8988T (cell line): ENCODE data around the gene BACH2.
"Not testable (repeated sequence)": the region's sequence is repeated elsewhere in the genome, so short reads cannot be mapped to it uniquely, and the experiment has no call there.

Experiments
- DNase-seq: peaks from one replicate; pipeline ENCODE4 v3.0.0; 2011

Gene BACH2

DNA sequence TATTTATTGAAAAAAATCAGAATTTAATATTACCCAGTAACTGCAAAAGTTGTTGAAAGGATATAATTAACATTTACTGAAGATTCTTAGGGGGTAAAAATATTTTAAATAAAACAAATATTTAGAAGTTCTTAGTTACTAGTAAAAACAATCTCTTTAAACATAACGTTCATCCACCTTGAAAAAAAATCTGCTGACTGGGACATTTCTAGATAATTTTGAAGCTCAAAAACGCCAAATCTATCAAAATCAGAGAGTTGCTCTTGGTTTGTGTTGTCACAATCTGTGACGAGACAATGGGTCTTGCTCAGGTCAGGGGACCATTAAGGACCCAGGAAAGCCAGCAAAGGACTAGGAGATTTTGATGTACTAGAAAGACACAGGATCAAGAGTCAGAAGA is 177.0 kb downstream of the BACH2 start:
- no peak for DNase-seq

DNA sequence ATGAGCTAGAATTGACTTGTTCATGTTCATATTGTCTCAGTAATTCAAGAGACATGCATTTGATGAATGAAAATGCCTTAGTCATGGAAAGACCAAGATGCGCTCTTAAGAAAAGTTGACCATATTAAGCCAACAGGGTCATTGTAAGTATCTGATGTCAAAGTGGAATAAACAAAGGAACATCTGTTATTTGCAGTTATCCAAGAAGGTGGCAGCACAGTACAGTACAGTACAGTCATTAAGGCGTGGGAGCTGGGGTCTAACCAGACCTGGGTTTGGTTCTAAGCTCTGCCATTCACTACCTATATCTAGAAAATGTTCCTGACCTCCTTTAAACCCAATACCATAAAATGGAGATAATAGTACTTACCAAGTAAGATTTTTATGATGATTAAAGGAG is 178.1 kb downstream of the BACH2 start:
- no peak for DNase-seq

DNA sequence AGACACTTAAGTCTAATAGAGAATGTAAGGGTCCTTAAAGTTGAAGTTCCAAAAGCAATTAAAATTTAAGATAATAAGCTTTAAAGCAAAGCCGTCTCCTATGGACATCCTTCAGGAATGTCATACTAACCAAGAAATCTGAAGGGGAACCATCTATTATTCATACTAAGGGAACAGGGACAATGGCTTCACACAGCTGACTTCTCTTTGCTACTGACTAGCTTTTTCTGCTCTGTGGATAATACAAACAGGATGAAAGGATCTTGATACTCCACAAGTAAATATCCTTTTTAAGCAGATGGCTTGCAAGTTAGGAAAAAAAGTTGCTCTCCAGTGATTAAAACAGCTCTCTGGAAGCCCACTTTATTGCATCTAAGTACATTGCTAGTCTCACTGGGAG is 178.6 kb downstream of the BACH2 start:
- no peak for DNase-seq

DNA sequence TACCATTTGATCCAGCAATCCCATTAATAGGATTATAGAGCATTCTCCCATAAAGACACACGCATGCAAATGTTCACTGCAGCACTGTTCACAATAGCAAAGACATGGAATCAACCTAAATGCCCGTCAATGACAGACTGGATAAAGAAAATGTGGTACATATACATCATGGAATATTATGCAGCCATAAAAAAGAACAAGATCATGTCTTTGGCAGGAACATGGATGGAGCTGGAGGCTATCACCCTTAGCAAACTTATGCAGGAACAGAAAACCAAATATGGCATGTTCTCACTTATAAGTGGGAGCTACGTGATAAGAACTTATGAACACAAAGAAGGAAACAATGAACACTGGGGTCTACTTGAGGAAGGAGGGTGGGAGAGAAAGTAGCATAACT is 180.5 kb downstream of the BACH2 start:
- DNase-seq = not testable (repeated sequence)

DNA sequence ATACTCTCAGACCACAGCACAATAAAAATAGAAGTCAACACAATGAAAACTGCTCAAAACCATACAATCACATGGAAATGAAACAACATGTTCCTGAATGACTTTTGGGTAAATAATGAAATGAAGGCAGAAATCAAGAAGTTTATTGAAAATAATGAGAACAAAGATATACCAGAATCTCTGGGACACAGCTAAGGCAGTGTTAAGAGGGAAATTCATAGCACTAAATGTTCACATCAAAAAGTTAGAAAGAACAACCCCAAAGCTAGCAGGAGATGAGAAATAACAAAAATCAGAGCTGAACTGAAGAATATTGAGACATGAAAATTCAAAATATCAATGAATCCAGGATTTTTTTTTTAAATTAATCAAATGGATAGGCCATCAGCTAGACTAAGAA is 183.3 kb downstream of the BACH2 start:
- DNase-seq = no peak

DNA sequence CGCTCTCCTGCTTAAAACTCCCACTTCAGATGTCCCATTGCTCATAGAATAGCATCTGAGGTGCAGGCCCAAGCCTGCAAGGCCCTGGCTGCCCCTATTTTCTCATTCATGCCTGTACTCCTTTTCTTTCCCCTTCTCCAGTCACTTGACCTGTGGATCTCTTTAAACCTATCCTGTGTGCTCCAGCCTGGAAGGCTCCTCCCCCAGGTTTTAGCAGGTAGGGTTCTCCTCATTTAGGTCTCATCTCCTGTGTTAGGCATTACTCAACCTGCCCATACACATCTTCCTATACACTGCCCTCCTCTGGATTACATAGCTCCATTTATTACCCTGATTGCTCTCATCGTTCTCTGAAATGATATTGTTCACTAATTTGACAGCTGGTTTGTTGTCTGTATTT is 185.3 kb downstream of the BACH2 start:
- no peak for DNase-seq

DNA sequence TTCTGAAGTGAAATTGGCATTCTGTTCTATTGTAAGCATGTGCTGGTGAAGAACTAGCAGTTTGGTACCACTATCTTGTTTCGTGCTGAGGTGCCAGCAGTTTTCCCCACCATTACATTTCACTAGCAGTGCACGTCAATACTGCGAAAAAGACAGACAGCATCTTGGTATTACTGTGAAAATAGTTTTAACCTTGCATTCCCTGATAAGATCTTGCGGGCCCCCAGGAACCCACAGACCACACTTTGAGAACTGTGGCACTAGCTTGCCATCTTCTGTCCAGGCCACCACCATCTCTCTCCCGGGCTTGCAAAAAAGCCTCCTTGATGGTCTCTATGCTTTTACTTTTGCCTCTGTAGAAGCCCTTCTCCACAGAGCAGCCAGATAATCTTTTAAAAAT is 185.7 kb downstream of the BACH2 start:
- no peak for DNase-seq

DNA sequence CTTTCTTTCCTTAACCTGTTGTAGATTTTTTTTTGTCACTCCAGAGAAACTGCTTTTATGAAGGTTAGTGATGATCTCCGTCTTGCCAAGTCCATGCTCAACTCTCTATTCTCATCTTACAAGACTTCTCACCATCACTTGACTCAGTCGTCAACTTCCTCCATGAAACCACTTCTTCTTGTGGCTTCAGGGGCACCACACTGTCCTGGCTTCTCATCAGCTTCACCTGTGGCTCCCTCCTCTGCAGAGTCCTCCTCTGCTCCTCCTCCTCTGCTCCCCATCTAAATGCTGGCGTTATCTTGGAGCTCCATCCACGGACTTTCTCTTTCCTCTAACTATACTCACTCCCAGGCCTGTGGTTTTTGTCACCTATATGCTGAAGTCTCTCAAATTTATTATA is 187.5 kb downstream of the BACH2 start:
- DNase-seq = no peak

DNA sequence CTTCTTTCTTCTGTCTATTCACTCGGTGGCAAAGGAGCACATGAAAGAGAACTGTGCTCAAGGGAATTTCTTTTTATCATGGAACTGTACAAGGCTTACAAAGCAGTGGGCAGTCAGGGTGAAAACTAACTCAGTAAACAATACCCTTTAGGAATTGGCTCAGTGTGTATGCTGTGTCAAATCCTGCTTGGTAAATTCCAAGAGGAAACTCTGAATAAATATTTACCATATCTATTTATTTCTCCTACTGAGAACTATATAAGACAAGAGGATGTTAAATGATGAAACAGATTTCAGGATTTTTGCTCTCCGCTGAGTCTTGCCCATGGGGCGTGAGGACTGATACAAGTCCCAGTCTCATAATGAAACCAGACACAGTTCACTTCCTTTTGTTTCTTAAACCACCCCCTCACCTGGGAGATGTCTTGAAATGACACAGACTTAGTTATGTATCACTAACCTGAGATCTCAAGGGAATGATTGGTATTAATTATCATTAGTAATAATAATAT is 188.8 kb downstream of the BACH2 start:
- DNase-seq = no peak

DNA sequence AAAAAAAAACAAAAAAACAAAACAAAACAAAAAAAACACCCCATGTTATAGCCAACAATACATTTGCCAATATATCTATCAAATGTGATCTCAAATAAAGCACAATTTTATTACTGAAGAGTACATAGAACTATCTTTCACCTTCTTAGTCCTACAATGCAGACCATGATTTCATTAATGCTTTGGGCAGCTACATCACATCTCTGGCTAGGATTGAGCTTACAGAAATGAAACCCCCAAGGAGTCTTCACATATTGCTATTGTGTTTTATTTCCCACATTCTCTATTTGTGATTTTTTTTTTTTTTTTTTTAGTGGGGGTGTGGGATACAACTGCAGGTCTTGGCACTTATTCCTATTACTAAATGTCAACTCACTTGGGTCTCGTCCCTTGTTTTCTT is 189.3 kb downstream of the BACH2 start:
- no peak for DNase-seq

DNA sequence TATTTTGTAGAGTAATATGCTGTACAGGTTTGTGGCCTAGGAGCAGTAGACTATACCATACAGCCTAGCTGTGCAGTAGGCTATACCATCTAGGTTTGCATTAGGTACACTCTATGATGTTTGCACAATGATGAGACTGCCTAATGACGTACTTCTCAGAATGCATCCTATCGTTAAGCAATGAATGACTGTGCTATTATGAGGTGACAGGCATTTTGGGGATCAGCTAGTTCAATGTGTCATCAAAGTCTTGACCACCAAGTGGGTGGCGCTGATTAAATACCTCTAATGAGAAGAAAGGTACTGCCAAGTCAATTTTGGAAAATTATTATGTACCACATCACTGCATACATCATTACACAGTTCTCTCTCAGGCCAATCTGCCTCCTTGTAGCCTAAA is 190.2 kb downstream of the BACH2 start:
- DNase-seq = no peak

DNA sequence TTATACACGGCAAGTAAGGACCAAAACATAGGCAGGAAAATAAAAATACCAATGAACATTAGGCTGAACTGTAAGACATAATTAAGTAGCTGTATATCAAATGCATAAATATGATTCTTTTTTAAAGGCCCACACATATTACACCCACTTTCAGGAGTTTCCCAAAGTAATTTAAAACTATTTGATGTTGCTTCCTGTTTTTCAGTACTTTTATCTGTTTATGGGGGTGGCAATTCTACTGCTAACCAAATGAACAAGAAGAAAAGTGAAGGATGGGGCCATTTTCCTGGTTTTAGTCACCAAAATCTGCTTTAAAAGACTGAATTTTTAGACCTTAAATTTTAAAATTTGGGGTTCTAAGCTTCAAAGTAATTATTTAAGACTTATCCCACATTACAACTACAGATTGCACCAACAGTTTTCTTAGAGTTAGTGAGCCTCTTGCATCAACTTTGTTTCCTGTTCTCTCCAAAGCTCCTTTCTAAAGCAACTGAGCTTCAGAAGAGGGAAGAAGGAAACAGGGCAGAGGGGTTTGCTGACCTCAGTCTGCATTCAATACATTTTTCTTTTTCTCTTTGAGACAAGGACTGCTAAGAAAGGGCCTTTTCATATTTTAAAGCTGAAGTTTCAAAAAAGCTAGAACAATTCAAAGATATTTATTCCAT is 191.0 kb downstream of the BACH2 start:
- DNase-seq = no peak

DNA sequence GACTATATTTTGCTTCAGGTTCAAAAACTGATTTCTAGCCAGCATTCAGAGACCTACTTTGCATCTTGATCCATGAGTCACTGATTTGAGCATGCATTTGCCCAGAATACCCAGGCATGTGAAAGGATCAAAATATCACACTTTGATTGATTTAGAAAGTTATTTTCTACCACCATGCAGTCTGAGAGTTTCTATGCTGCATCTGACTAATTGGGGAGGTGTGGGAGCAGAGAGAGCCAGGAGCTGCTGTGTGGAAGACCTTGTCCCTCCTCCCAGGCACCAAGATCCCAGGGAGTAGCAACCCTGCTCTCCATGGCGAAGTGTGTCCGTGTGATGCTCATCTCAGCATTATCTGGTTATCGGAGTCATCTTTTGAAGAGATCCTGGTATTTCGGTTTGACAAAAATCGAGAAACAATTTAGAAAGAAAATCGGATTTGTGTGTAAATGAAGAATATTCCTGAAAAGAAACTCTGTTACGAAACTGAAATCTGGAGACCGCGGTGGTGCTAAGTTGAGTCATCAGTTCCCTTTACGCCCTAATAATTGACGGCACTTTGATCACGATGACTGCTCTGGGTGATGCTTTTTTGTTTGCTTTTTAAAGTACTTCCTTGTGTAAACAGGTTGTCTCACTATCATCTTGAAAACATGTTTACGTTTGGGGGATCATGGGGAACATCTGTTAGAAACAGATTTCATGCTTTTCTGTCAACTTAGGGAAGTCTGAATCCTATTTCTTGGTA is 193.4 kb downstream of the BACH2 start:
- DNase-seq = no peak

DNA sequence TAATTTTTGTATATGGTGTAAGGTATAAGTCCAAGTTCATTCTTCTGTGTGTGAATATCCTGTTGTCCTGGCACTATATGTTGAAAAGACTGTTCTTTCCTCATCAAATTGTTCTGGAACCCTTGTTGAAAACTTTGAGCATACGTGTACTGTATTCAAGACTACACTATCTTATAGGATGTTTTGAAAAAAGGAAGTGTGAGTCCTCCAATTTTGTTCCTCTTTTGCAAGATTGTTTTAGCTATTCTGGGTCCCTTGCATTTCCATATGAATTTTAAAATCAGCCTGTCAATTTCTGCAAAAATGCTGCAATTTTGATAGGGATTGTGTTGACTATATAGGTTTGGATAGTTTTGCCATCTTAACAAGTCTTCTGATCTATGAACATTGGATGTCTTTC is 195.2 kb downstream of the BACH2 start:
- DNase-seq = no peak

DNA sequence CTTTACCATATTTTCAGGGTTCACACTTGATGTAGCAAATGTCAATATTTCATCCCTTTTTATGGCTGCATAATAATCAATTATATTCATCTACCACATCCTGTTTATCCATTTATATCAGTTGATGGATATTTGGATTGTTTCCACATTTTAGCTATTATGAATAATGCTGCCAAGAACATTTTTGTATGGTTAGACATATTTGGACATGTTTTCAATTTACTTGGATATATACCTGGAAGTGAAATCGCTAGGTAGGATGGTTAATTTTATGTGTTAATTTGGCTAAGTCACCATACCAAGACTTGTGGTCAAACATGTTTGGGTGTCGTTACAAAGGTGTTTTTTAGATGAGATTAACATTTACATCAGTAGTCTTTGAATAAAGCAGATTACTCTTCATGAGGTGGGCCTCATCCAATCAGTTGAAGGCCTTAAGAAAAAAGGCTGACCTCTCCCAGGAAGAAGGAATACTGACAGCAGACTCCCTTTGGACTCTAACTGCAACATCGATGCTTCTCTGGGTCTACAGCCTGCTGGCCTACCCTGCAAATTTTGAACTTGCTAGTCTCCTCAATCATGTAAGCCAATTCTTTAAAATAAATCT is 196.5 kb downstream of the BACH2 start:
- DNase-seq = no peak

DNA sequence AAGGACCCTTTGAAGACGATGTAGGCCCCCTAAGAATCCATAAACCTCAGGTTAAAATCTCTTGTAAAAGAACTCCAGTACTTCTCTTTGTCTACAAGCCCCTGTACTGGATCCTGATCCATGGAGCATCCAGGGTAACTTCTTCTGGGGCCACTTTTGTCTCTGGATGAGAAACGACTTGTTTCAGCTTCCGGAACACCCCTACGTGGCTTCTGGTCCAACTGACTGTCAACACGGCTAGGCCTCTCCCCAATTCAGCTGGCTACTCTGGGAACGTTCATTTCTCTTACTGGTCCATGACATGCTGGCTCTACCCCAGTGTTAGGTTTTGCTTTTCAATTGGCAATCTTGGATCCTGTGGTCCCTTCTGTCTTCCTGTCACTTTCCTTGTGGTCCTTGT is 198.0 kb downstream of the BACH2 start:
- DNase-seq = no peak

DNA sequence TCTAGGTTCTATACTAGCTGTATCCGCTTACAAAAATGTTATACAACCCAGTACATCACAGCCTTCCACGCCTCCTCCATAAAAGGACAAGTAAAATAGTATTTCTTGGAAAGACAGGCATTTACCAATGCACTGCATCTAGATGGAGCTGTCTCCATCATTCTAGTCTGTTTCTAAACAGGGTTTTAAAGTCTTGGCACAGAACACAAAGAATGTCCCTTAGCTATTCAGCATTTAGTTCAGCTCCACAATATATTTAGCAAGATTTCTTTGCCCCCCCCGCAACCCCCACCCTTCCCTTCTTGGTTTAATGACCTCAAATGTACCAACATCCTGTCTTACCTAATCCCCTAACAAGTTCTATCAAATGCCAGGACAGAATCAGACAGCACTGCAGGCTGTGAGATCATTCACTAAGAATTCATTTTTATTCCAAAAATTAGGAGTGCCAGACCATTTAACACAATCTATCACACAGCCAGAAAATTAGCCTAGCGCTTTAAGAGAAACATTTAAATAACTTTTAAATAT is 198.6 kb downstream of the BACH2 start:
- DNase-seq = no peak

DNA sequence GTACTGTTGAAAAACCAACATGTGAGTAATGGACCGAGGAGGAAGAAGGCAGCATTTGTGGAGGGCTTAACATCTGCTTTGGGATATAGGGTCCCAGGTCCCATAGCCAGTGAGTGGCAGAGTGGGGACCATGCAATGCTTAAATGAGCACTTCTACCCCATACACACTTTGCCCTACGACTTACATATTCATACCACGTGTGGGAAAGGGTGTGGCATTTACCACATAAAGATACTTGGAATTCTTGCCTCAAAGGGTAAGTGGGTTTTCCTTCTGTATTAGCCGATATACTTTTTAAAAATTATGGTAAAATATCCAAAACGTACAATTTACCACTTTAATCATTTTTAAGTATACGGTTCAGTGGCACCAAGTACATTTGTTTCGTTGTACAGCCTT is 199.3 kb downstream of the BACH2 start:
- DNase-seq = no peak

DNA sequence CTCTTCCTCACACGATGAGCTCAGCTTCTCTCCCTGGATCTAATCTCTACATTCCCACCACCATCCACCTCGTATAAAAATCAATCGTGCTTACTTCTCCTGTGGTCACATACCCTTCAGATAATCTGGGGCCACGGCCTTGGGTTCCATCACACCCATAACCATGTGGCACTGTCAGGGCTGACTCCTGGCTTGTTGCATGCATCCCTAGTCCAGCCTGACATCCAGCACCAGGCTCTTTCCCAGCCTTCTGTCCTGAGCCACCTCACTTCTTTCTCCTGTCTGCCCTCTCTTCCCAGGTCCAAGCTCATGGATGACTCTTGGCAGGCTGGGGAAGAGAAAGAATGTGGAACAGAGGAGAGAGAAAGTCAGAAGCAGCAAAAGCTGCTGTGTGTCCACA is 199.8 kb downstream of the BACH2 start:
- no peak for DNase-seq

DNA sequence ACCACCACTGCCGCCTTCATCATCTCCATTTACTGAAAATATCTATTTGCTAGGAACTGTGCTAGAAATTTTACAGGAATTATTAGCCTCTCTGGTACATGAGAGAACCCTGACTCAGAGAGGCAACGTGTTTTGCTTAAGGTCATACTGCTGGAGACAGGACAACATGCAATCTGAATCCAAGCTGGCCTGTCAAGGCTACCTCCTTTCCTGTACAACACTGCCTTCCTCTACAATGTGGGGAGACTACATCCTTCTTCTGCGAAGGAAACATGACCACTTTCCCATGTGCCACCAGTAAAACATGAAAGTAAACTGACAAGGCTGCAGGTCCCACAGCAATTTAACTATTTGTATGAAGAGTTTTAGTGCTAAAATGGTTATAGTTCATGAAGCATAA is 200.9 kb downstream of the BACH2 start:
- DNase-seq = no peak

DNA sequence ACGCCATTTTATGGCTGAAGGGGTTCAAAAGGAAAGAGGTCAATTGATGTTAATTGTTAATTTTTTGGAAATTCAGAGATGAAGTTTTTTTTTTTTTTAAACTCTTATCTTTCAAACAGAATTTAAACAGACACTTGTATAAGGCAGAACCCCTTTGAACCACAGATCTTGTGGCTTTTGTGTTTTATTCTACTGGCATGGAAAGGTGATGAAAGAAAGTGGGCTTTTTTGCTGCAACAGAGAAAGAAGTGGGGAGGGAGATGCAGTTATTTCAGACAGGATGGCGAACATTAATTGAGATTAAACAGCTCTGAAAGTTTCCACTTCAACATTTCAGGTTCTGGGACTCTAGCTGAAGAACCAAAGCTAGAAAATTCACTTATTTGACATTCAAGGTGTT is 201.5 kb downstream of the BACH2 start:
- DNase-seq = no peak

DNA sequence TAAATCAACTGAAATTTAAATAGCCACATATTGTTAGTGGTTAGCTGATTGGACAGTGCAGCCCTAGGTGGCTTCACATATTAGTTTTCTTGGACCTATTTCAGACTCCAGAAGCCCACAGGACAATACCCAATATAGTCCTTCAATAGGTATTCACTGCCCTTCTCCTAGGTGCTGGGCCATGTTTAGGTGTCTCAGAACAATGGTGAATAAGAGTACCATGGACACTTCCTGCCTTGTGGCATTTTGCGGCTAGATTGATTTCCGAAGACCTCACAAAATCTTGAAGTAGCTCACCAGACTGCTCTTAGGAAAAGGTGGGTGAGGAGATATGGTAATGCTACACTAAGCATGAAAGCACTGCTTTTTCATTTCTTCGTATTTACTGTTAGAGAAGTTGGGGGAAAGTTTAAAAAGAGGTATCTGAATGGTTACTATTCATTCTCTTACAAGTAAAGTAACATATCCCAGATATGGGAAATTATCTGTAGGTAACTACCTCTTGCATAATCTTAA is 203.0 kb downstream of the BACH2 start:
- DNase-seq = no peak

DNA sequence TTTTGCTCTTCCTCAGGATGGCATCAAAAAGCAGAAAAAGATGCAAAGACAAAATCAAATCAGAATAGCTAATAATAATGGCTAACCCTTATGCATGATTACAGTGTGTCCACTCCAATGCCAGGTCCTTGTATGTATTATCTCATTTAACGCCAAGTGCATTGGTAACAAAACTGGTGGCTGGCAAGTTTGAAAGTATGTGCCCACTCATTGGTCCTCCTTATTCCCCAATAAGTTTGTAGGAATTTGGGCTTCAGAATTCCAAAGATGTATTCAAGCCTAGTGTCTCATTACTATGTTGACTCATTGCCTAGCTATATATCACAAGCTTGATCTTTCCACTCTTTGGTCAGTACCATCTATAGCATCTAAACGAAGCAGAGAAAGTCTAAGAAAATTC is 205.8 kb downstream of the BACH2 start:
- DNase-seq = no peak

DNA sequence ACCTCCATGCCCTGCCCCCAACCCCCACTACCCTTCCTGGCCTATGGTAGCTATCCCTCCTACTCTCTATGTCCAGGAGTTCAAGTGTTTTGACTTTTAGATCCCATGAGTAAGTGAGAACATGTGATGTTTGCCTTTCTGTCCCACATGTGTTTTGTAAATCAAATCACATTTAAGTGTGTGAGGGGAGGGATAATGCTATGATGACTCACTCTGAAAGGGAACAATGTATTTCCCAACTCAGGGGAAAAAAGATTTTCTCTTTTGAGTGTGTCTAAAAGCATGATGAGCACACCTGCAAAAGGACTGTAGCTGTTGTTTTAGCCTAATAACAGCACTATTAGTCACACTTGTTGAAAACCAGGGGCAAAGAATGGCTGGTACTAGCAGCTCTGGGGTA is 208.6 kb downstream of the BACH2 start:
- no peak for DNase-seq
